Measurements from ENCODE around the gene TRA2A. TPM values are rescaled to one million over a fixed set of nuclear protein-coding genes. Genes with fewer than 3 reads are reported as not detected.
"Not testable (repeated sequence)": the region's sequence is repeated elsewhere in the genome, so short reads cannot be mapped to it uniquely, and the experiment has no call there.

TRA2A gene
- total RNA-seq, 4 donors from 2014 or later: 31.6 to 49.0 (median 42.8) TPM

DNA sequence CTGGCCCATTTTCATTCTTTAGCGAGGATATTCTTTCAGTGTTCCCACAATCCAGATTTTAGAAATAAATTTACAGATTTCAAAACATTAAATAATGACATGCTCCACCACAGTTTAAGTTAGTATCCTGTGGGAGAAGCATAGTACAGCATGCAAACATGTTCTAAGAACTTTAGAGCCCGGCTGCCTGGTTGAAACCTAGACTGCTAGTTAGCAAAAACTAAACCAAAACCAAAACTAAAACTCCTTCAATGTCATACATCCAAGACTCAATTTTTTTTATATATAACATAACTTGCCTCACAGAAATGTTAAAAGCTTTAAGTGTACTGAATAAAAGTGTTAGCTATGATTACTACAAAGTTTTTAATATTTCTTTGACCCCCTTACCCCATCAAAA lies 17.0 kb downstream of the TRA2A start:
- intact Hi-C loops (cut with DNase I): no loop called here
- peaks cover 75 to 84% of the 10 kb centered on the region in 2 donors for H3K36me3 ChIP-seq
- H3K4me1 ChIP-seq: no peaks in the 10 kb centered on the region
- WGBS, 2 donors: 91 to 99% methylated on average over 2 of the region's 2 CpGs
- H3K9me3 ChIP-seq: no peaks in the 10 kb centered on the region
- DNase-seq: no peak
- no peak for TF ChIP-seq POLR2A (IDR thresholded peaks at IDR 0.05)
- TF ChIP-seq, protein P1, sequence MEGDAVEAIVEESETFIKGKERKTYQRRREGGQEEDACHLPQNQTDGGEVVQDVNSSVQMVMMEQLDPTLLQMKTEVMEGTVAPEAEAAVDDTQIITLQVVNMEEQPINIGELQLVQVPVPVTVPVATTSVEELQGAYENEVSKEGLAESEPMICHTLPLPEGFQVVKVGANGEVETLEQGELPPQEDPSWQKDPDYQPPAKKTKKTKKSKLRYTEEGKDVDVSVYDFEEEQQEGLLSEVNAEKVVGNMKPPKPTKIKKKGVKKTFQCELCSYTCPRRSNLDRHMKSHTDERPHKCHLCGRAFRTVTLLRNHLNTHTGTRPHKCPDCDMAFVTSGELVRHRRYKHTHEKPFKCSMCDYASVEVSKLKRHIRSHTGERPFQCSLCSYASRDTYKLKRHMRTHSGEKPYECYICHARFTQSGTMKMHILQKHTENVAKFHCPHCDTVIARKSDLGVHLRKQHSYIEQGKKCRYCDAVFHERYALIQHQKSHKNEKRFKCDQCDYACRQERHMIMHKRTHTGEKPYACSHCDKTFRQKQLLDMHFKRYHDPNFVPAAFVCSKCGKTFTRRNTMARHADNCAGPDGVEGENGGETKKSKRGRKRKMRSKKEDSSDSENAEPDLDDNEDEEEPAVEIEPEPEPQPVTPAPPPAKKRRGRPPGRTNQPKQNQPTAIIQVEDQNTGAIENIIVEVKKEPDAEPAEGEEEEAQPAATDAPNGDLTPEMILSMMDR (IDR thresholded peaks at IDR 0.05): no peak
- H3K27me3 ChIP-seq: no peaks in the 10 kb centered on the region
- H3K27ac ChIP-seq: no peak overlapping the region
- no peak overlapping the region for H3K4me3 ChIP-seq (replicated peaks in 1 of 3)

DNA sequence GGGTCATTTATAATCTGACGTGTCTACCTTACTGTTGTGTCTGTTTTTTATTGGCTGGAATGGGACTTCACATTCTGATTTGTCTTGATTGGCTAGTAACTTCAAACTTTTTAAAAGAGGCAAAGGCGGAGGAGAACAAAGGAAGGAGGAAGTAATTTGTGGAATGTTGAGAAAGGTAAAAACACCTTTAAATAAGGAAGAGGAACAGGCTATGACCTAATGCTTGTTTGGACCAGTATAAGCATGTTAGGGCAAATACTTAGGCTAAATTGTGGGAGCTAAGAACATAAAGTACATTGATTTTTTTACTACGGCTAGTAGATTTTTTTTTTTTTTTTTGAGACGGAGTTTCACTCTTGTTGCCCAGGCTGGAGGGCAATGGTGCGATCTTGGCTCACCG lies 18.0 kb downstream of the TRA2A start:
- H3K4me3 ChIP-seq (replicated peaks in 1 of 3); intact Hi-C loops (cut with DNase I); H3K27me3 ChIP-seq; H3K27ac ChIP-seq; H3K9me3 ChIP-seq; DNase-seq; H3K4me1 ChIP-seq: not testable (repeated sequence)
- 93 to 96% methylated on average over 6 of the region's 6 CpGs for WGBS, 2 donors
- peaks cover 75 to 85% of the 10 kb centered on the region in 2 donors for H3K36me3 ChIP-seq

DNA sequence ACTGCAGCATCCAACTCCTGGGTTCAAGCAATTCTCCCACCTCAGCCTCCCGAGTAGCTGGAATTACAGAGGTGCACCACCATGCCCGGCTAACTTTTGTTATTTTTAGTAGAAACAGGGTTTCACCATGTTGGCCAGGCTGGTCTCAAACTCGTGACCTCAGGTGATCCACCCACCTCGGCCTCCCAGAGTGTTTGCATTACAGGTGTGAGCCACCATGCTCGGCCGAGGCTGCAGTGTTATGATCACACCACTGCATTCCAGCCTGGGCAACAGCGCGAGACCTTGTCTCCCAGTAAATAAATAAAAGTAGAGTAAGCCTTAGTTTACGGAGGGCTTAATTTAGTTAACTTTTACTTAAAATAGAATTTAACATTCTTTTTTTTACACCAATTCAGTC lies 37.8 kb downstream of the TRA2A start:
- TF ChIP-seq, protein P1 (IDR thresholded peaks at IDR 0.05): no peak
- TF ChIP-seq POLR2A (IDR thresholded peaks at IDR 0.05): no peak
- no peak for DNase-seq
- H3K9me3 ChIP-seq: no peaks in the 10 kb centered on the region
- H3K4me1 ChIP-seq: no peaks in the 10 kb centered on the region
- no peaks in the 10 kb centered on the region for H3K36me3 ChIP-seq
- H3K27me3 ChIP-seq: no peaks in the 10 kb centered on the region
- H3K4me3 ChIP-seq (replicated peaks in 1 of 3): no peak overlapping the region
- H3K27ac ChIP-seq: no peak overlapping the region
- 93 to 95% methylated on average over 9 of the region's 9 CpGs for WGBS, 2 donors
- intact Hi-C loops (cut with DNase I): loop anchor here (10.0 kb wide), 1 partner anchor 59 kb away; no protein-coding TSS in a partner anchor

DNA sequence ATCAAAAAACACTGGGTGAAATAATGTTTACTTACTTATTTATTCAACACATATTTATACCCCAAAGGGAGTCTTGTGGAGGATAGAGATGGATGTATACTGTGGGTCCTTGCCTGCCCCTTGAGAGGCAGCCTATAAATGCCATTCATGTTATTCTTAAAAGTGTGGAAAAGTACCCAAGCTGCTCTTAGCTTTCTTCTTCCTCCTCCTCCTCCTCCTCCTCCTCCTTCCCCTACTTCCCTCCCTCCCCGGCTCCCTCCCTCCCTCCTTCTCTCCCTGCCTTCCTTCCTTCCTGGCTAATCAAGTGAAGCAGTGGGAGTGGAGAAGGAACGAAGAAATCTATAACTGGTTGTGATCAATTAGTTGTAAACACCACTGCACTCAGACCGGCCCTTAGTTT lies 40.3 kb downstream of the TRA2A start:
- Histone ChIP-seq H3K36me3 (no peaks in the 10 kb centered on the region), H3K27me3 (no peaks in the 10 kb centered on the region), H3K4me1 (no peaks in the 10 kb centered on the region), H3K4me3 (replicated peaks in 1 of 3) (no peak overlapping the region), H3K9me3 (no peaks in the 10 kb centered on the region), H3K27ac (no peak overlapping the region)
- intact Hi-C loops (cut with DNase I): loop anchor here (10.0 kb wide), 1 partner anchor 57 kb away; no protein-coding TSS in a partner anchor
- WGBS, 2 donors: 45 to 52% methylated on average over 3 of the region's 3 CpGs
- no peak for DNase-seq
- TF ChIP-seq, protein P1 (IDR thresholded peaks at IDR 0.05): no peak
- no peak for TF ChIP-seq POLR2A (IDR thresholded peaks at IDR 0.05)

DNA sequence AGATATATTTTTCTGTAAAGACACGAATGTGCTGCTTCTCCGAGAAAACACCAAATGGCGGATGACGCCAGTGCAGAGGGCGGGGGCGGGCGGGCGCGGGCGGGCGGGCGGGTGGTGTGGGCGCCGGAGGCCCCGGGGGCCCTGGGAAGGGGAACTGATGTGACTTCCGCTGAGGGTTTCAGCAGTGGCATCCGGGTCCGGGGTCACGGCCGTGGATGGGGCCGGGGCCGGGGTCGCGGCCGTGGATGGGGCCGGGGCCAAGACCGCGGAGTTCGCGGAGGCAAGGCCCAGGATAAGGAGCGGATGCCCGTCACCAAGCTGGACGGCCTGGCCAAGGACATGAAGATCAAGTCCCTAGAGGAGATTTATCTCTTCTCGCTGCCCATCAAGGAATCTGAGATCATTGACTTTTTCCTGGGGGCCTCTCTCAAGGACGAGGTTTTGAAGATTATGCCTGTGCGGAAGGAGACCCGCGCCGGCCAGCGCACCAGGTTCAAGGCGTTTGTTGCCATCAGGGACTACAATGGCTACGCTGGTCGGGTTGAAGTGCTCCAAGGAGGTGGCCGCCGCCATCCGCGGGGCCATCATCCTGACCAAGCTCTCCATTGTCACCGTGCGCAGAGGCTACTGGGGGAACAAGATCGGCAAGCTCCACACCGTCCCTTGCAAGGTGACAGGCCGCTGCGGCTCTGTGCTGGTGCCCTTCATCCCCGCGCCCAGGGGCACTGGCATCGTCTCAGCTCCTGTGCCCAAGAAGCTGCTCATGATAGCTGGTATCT lies 41.2 kb downstream of the TRA2A start:
- no peak overlapping the region for H3K27ac ChIP-seq
- H3K4me3 ChIP-seq (replicated peaks in 1 of 3): peak overlapping the region in 2 of 3 donors; percentile 36 to 39
- H3K9me3 ChIP-seq: no peaks in the 10 kb centered on the region
- DNase-seq: peak; percentile 38 to 39
- no peaks in the 10 kb centered on the region for H3K27me3 ChIP-seq
- H3K4me1 ChIP-seq: no peaks in the 10 kb centered on the region
- H3K36me3 ChIP-seq: no peaks in the 10 kb centered on the region
- no peak for TF ChIP-seq POLR2A (IDR thresholded peaks at IDR 0.05)
- TF ChIP-seq, protein P1 (IDR thresholded peaks at IDR 0.05): no peak
- intact Hi-C loops (cut with DNase I): loop anchor here (10.0 kb wide), 1 partner anchor 56 kb away; no protein-coding TSS in a partner anchor
- WGBS, 2 donors: 50 to 59% methylated on average over 35 to 45 of the region's 56 CpGs

DNA sequence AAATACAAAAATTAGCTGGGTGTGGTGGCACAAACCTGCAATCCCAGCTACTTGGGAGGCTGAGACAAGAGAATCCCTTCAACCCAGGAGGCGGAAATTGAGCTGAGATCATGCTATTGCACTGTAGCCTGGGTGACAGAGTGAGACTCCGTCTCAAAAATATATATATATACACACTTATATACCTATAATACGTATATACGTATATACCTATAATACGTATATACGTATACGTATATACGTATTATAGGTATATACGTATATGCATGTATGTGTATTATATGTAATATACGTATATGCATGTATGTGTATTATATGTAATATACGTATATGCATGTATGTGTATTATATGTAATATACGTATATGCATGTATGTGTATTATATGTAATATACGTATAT lies 43.1 kb downstream of the TRA2A start:
- H3K36me3 ChIP-seq; H3K27ac ChIP-seq; H3K4me1 ChIP-seq; H3K4me3 ChIP-seq (replicated peaks in 1 of 3); DNase-seq; H3K27me3 ChIP-seq; H3K9me3 ChIP-seq; intact Hi-C loops (cut with DNase I): not testable (repeated sequence)
- 97% methylated on average over 13 of the region's 13 CpGs for WGBS, 2 donors
